ENCODE data around the gene HOXD4. TPM values are rescaled to one million over a fixed set of nuclear protein-coding genes. Genes with fewer than 3 reads are reported as not detected.

HOXD4 gene
- total and polyA plus RNA-seq, 10 of the 15 experiments (the other 5 are each of a cell fraction or from before 2014, with no cell fraction given): 0.07 TPM; not detected in 9

- WGBS (ENCODE audit: insufficient coverage, insufficient replicate concordance, low lambda C conversion rate, missing lambda C conversion rate): 31% methylated on average over 37 of the region's 48 CpGs
- Histone ChIP-seq H3K4me2 (ENCODE audit: control insufficient read depth, insufficient read depth) (no peak within 1 kb of the TSS), H3K79me2 (ENCODE audit: control insufficient read depth, insufficient read depth, low read length) (no peaks in the 10 kb centered on the region), H3K4me1 (ENCODE audit: control insufficient read depth, insufficient read depth, low read length) (no peaks in the 10 kb centered on the region), H3K9ac (ENCODE audit: control insufficient read depth, insufficient read depth, low read length) (no peak within 1 kb of the TSS), H3K4me3 (no peak within 1 kb of the TSS), H3K9me3 (replicated peaks; ENCODE audit: control insufficient read depth, insufficient read depth, low read length) (no peaks in the 10 kb centered on the region; the same call in 2 of the 3 replicates), H3K27ac (ENCODE audit: control insufficient read depth, insufficient read depth) (no peak within 1 kb of the TSS), H4K20me1 (ENCODE audit: control insufficient read depth, insufficient read depth) (no peaks in the 10 kb centered on the region), H3K36me3 (ENCODE audit: control insufficient read depth in 2 of 2, insufficient read depth in 2 of 2, low read length in 1 of 2) (no peaks in the 10 kb centered on the region), H3K27me3 (replicated peaks in 1 of 2; ENCODE audit: control insufficient read depth in 2 of 2, insufficient read depth in 2 of 2, low read length in 1 of 2) (peaks cover 3 to 33% of the 10 kb centered on the region in 2 experiments), H2AFZ (ENCODE audit: control insufficient read depth, low read depth, low read length) (no peak within 1 kb of the TSS)
- ChIA-PET CTCF (no interaction called here), SMC1A (ENCODE audit: uncharacterized antibody, unreplicated experiment) (no interaction called here), RAD21 (ENCODE audit: unreplicated experiment) (no interaction called here), POLR2A (no interaction called here)
- DNase-seq (ENCODE audit: low read depth, low spot score) (no peak), FAIRE-seq (no peak), ATAC-seq (no peak)
- in situ Hi-C loops (cut with MboI): no loop called here
- no TSS peak for BruUV-seq (replicated peaks)
- intact Hi-C loops (cut with micrococcal nuclease; ENCODE audit: unreplicated experiment): no loop called here
- TF ChIP-seq DPF2 (IDR thresholded peaks at IDR 0.05) (no peak), ZBTB4 (CRISPR knock-in tag; IDR thresholded peaks at IDR 0.05) (no peak), LARP7 (IDR thresholded peaks at IDR 0.05) (no peak), RUNX3 (IDR thresholded peaks at IDR 0.05; ENCODE audit: low read length) (no peak), CREB1 (IDR thresholded peaks at IDR 0.05; ENCODE audit: low read depth) (no peak), SREBF1 (IDR thresholded peaks at IDR 0.05; ENCODE audit: low read length) (no peak), PBX3 (IDR thresholded peaks at IDR 0.05; ENCODE audit: insufficient replicate concordance, low read depth, low read length) (no peak)
- TF ChIP-seq, protein P1, sequence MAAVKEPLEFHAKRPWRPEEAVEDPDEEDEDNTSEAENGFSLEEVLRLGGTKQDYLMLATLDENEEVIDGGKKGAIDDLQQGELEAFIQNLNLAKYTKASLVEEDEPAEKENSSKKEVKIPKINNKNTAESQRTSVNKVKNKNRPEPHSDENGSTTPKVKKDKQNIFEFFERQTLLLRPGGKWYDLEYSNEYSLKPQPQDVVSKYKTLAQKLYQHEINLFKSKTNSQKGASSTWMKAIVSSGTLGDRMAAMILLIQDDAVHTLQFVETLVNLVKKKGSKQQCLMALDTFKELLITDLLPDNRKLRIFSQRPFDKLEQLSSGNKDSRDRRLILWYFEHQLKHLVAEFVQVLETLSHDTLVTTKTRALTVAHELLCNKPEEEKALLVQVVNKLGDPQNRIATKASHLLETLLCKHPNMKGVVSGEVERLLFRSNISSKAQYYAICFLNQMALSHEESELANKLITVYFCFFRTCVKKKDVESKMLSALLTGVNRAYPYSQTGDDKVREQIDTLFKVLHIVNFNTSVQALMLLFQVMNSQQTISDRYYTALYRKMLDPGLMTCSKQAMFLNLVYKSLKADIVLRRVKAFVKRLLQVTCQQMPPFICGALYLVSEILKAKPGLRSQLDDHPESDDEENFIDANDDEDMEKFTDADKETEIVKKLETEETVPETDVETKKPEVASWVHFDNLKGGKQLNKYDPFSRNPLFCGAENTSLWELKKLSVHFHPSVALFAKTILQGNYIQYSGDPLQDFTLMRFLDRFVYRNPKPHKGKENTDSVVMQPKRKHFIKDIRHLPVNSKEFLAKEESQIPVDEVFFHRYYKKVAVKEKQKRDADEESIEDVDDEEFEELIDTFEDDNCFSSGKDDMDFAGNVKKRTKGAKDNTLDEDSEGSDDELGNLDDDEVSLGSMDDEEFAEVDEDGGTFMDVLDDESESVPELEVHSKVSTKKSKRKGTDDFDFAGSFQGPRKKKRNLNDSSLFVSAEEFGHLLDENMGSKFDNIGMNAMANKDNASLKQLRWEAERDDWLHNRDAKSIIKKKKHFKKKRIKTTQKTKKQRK (IDR thresholded peaks at IDR 0.05; ENCODE audit: low read depth, low read length): no peak
- TF ChIP-seq, protein P2, sequence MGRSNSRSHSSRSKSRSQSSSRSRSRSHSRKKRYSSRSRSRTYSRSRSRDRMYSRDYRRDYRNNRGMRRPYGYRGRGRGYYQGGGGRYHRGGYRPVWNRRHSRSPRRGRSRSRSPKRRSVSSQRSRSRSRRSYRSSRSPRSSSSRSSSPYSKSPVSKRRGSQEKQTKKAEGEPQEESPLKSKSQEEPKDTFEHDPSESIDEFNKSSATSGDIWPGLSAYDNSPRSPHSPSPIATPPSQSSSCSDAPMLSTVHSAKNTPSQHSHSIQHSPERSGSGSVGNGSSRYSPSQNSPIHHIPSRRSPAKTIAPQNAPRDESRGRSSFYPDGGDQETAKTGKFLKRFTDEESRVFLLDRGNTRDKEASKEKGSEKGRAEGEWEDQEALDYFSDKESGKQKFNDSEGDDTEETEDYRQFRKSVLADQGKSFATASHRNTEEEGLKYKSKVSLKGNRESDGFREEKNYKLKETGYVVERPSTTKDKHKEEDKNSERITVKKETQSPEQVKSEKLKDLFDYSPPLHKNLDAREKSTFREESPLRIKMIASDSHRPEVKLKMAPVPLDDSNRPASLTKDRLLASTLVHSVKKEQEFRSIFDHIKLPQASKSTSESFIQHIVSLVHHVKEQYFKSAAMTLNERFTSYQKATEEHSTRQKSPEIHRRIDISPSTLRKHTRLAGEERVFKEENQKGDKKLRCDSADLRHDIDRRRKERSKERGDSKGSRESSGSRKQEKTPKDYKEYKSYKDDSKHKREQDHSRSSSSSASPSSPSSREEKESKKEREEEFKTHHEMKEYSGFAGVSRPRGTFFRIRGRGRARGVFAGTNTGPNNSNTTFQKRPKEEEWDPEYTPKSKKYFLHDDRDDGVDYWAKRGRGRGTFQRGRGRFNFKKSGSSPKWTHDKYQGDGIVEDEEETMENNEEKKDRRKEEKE (IDR thresholded peaks at IDR 0.05): no peak
Observed at GRCh38 chr2:176156807-176157498, 5.6 kb downstream of the HOXD4 start, which contains the start of gene HOXD3. Gene HOXD3 (plus strand): TSS chr2:176157307. CDS start chr2:176169115, 11,808 bp downstream.
